Testis (tissue), 5 donors: Measurements from ENCODE around the gene IGSF22. TPM values are rescaled to one million over a fixed set of nuclear protein-coding genes. Genes with fewer than 3 reads are reported as not detected.

Experiments used
- DNase-seq: peaks from one replicate; pipeline ENCODE4 v3.0.0-alpha.2; 2019
- H3K27ac ChIP-seq, 2 donors: fragments of 200-600 bp; sonication (generic); one replicate each; pipeline ENCODE4 v1.5.1; 2019
- H3K27me3 ChIP-seq: fragments of 200-600 bp; sonication (generic); one replicate; pipeline ENCODE4 v1.5.1; 2019
- H3K36me3 ChIP-seq: fragments of 200-600 bp; sonication (generic); one replicate; pipeline ENCODE4 v1.5.1; 2017; ENCODE audit warnings: low read depth; ENCODE audit errors: missing control alignments
- H3K4me1 ChIP-seq: fragments of 200-600 bp; sonication (generic); one replicate; pipeline ENCODE4 v1.5.1; 2019
- H3K4me3 ChIP-seq, 2 donors: fragments of 200-600 bp; sonication (generic); one replicate each; pipeline ENCODE4 v1.5.1; 2017 to 2019
- H3K9me3 ChIP-seq: fragments of 200-600 bp; sonication (generic); one replicate; pipeline ENCODE4 v1.5.1; 2017
- CTCF ChIP-seq, 3 experiments: fragments of 450-650 bp in 2 of 3; fragments of 200-600 bp in 1 of 3; sonication (generic) in 1 of 3; IDR thresholded peaks; one replicate each; pipeline ENCODE4 v1.5.1; 2016 to 2019; ENCODE audit warnings: antibody characterized with exemption in 3 of 3, mild to moderate bottlenecking in 2 of 3, moderate library complexity in 1 of 3
- POLR2A ChIP-seq: fragments of 450-650 bp; IDR thresholded peaks from one replicate; pipeline ENCODE4 v1.6.1; 2017; ENCODE audit warnings: antibody characterized with exemption, mild to moderate bottlenecking, moderate library complexity
- WGBS, 2 donors: methylation state at CpG; one replicate each; pipeline ENCODE4 v1.1.5; 2018; 5-methylcytosine and 5-hydroxymethylcytosine counted together
- intact Hi-C: fragments of 100-400 bp; cut with DNase I; formaldehyde crosslinking; loops from one replicate; pipeline ENCODE4 v1.15.1; 2023; ENCODE audit warnings: low total_unique reads
- long read RNA-seq, 2 donors: transcript quantifications; one replicate each; lab custom pipeline, GENCODE V29; 2026
- polyA plus RNA-seq: library from polyadenylated mRNA; stranded (reverse); fragments of 350-450 nt; fragmentation: Illumina TruSeq; extraction: RNeasy Lipid Tissue Mini Kit (QIAGEN cat#74804); gene quantifications from one replicate; pipeline ENCODE4 v1.2.3, GENCODE V29; 2014; ENCODE audit warnings: low read depth, low replicate concordance; ENCODE audit not compliant: insufficient read depth
- total RNA-seq, 2 donors: library from RNA; depleted of rRNA; stranded (reverse); fragments of >200 nt; gene quantifications; one replicate each; pipeline ENCODE4 v1.2.3, GENCODE V29; 2016

IGSF22 gene
- total RNA-seq (1 to 10 TPM in 1 of 2 donors, under 1 TPM in 1; 0.94 to 1.1 TPM), polyA plus RNA-seq (1.7 TPM)
- long read RNA-seq, donor 1, result 0 reads
- long read RNA-seq, donor 2, result 0 reads

GRCh38 chr11:18726040-18726439, at the start of gene IGSF22:
Gene IGSF22, minus strand, starts transcription at chr11:18726188. Its CDS starts 1,952 bp downstream, at chr11:18724236.
- Histone ChIP-seq H3K9me3 (no peaks in the 10 kb centered on the region), H3K4me1 (peaks cover 3% of the 10 kb centered on the region), H3K4me3 (no peak within 1 kb of the TSS), H3K27me3 (no peaks in the 10 kb centered on the region), H3K27ac (no peak within 1 kb of the TSS), H3K36me3 (no peaks in the 10 kb centered on the region)
- 83 to 85% methylated on average over 7 of the region's 7 CpGs for WGBS, 2 donors
- TF ChIP-seq POLR2A, result no peak
- DNase-seq, result no peak
- intact Hi-C loops, result no loop called here

- TF ChIP-seq CTCF (IDR thresholded peaks at IDR 0.05) (no peak), POLR2A (no peak)
- no peaks in the 10 kb centered on the region for H3K27me3 ChIP-seq
- DNase-seq, result no peak
- 71 to 79% methylated on average over 7 of the region's 7 CpGs for WGBS, 2 donors
- intact Hi-C loops, result no loop called here
- no peaks in the 10 kb centered on the region for H3K36me3 ChIP-seq
- no peaks in the 10 kb centered on the region for H3K9me3 ChIP-seq
- H3K27ac ChIP-seq, result no peak overlapping the region
- no peak overlapping the region for H3K4me3 ChIP-seq
- H3K4me1 ChIP-seq, result no peaks in the 10 kb centered on the region
These were observed 48.8 kb upstream of the IGSF22 start for GRCh38 chr11:18774801-18775200.

GRCh38 chr11:18773681-18774080, 47.7 kb upstream of the IGSF22 start:
- no peaks in the 10 kb centered on the region for H3K27me3 ChIP-seq
- 66 to 73% methylated on average over 3 of the region's 3 CpGs for WGBS, 2 donors
- H3K4me3 ChIP-seq, result no peak overlapping the region
- no peak overlapping the region for H3K27ac ChIP-seq
- no peaks in the 10 kb centered on the region for H3K36me3 ChIP-seq
- H3K9me3 ChIP-seq, result no peaks in the 10 kb centered on the region
- no peak for DNase-seq
- intact Hi-C loops, result no loop called here
- TF ChIP-seq POLR2A (no peak), CTCF (IDR thresholded peaks at IDR 0.05) (no peak)
- no peaks in the 10 kb centered on the region for H3K4me1 ChIP-seq

GRCh38 chr11:18773104-18773503, 47.1 kb upstream of the IGSF22 start:
- no peaks in the 10 kb centered on the region for H3K4me1 ChIP-seq
- DNase-seq, result no peak
- intact Hi-C loops, result no loop called here
- no peaks in the 10 kb centered on the region for H3K9me3 ChIP-seq
- H3K4me3 ChIP-seq, result no peak overlapping the region
- no peaks in the 10 kb centered on the region for H3K27me3 ChIP-seq
- TF ChIP-seq POLR2A, result no peak
- TF ChIP-seq CTCF (IDR thresholded peaks at IDR 0.05), result no peak
- H3K27ac ChIP-seq, result no peak overlapping the region
- WGBS, 2 donors, result 64 to 75% methylated on average over 8 of the region's 8 CpGs
- no peaks in the 10 kb centered on the region for H3K36me3 ChIP-seq

- intact Hi-C loops, result no loop called here
- Histone ChIP-seq H3K4me3 (no peak overlapping the region), H3K4me1 (no peaks in the 10 kb centered on the region), H3K27me3 (no peaks in the 10 kb centered on the region), H3K9me3 (no peaks in the 10 kb centered on the region), H3K27ac (no peak overlapping the region), H3K36me3 (no peaks in the 10 kb centered on the region)
- no peak for DNase-seq
- TF ChIP-seq CTCF (IDR thresholded peaks at IDR 0.05) (no peak), POLR2A (no peak)
- WGBS, 2 donors, result 79 to 80% methylated on average over 5 of the region's 5 CpGs
These were observed 46.2 kb upstream of the IGSF22 start for GRCh38 chr11:18772211-18772610.
